ENCODE measurements around the gene KLF11. TPM values are rescaled to one million over a fixed set of nuclear protein-coding genes. Genes with fewer than 3 reads are reported as not detected.
A peak's percentile ranks its signal among the peaks of the same experiment; 100 is the strongest.

Gene KLF11
- total and polyA plus RNA-seq, 9 of the 15 experiments (the other 6 are each of a cell fraction or from before 2014, with no cell fraction given) = 2.1 to 13.4 (median 6.5) TPM

DNA sequence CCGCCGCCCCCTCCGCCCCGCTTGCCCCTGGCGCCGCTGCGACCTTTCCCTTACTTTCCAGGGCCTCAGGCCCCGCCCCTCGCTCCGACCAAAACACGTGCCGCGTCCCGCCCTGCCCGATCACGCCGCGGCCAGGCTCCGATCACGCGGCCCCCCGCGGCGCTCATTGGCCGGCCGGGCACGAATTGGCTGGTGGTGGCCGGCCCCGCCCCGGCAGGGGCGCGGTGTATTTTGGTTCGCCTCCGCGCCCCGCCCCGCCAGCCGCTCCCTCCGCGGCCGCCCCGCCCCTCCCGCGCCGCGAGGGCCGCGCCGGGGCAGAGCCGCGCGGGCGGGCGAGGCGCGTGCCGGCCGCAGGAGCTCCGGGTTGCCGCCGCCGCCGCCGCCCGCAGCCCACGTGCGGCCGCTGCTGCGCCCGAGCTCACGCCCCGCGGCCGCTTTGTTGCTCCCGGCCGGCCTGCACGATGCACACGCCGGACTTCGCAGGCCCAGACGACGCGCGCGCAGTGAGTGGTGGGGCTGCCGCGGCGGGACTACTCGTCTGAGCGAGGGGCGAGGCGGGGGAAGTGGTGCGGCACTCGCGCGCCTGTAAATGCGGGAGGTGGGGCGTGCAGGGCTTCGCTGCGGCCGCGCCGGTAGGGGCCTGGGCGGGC lies at the start of gene KLF11 (continued):
- TF ChIP-seq TAL1 (IDR thresholded peaks at IDR 0.05) (no peak), ZFP30 (CRISPR knock-in tag; IDR thresholded peaks at IDR 0.05; ENCODE audit: borderline replicate concordance) (no peak), ZNF347 (CRISPR knock-in tag; IDR thresholded peaks at IDR 0.05; ENCODE audit: low read depth) (no peak), CCNT2 (IDR thresholded peaks at IDR 0.05; ENCODE audit: borderline replicate concordance, extremely low read depth, insufficient read length, low read depth, low read length) (peak; percentile 98), TAF15 (IDR thresholded peaks at IDR 0.05; ENCODE audit: low read depth, low read length) (no peak), ADNP (tag; IDR thresholded peaks at IDR 0.05) (no peak), TARDBP (IDR thresholded peaks at IDR 0.05) (no peak), EZH2 (IDR thresholded peaks at IDR 0.05; ENCODE audit: borderline replicate concordance, low read depth, low read length) (no peak), EHMT2 (IDR thresholded peaks at IDR 0.05) (no peak), PURB (CRISPR knock-in tag; IDR thresholded peaks at IDR 0.05; ENCODE audit: low read depth) (no peak), TFAM (CRISPR knock-in tag; conservative IDR thresholded peaks at IDR 0.05) (no peak), SMARCA5 (IDR thresholded peaks at IDR 0.05) (no peak)
- TF ChIP-seq, protein P1, sequence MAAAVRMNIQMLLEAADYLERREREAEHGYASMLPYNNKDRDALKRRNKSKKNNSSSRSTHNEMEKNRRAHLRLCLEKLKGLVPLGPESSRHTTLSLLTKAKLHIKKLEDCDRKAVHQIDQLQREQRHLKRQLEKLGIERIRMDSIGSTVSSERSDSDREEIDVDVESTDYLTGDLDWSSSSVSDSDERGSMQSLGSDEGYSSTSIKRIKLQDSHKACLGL (CRISPR knock-in tag; IDR thresholded peaks at IDR 0.05; ENCODE audit: borderline replicate concordance, poor library complexity, severe bottlenecking) = peak; percentile 55
- TF ChIP-seq, protein P2, sequence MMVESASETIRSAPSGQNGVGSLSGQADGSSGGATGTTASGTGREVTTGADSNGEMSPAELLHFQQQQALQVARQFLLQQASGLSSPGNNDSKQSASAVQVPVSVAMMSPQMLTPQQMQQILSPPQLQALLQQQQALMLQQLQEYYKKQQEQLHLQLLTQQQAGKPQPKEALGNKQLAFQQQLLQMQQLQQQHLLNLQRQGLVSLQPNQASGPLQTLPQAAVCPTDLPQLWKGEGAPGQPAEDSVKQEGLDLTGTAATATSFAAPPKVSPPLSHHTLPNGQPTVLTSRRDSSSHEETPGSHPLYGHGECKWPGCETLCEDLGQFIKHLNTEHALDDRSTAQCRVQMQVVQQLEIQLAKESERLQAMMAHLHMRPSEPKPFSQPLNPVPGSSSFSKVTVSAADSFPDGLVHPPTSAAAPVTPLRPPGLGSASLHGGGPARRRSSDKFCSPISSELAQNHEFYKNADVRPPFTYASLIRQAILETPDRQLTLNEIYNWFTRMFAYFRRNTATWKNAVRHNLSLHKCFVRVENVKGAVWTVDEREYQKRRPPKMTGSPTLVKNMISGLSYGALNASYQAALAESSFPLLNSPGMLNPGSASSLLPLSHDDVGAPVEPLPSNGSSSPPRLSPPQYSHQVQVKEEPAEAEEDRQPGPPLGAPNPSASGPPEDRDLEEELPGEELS (CRISPR knock-in tag; IDR thresholded peaks at IDR 0.05; ENCODE audit: borderline replicate concordance) = peak; percentile 87; the same call in 1 of the 2 replicates
- TF ChIP-seq, protein P3, sequence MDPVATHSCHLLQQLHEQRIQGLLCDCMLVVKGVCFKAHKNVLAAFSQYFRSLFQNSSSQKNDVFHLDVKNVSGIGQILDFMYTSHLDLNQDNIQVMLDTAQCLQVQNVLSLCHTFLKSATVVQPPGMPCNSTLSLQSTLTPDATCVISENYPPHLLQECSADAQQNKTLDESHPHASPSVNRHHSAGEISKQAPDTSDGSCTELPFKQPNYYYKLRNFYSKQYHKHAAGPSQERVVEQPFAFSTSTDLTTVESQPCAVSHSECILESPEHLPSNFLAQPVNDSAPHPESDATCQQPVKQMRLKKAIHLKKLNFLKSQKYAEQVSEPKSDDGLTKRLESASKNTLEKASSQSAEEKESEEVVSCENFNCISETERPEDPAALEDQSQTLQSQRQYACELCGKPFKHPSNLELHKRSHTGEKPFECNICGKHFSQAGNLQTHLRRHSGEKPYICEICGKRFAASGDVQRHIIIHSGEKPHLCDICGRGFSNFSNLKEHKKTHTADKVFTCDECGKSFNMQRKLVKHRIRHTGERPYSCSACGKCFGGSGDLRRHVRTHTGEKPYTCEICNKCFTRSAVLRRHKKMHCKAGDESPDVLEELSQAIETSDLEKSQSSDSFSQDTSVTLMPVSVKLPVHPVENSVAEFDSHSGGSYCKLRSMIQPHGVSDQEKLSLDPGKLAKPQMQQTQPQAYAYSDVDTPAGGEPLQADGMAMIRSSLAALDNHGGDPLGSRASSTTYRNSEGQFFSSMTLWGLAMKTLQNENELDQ (CRISPR knock-in tag; IDR thresholded peaks at IDR 0.05; ENCODE audit: borderline replicate concordance) = no peak
- TF ChIP-seq, protein P4, sequence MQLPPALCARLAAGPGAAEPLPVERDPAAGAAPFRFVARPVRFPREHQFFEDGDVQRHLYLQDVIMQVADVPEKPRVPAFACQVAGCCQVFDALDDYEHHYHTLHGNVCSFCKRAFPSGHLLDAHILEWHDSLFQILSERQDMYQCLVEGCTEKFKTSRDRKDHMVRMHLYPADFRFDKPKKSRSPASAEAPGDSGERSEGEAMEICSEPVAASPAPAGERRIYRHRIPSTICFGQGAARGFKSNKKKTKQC (CRISPR knock-in tag; IDR thresholded peaks at IDR 0.05) = peak; percentile 44; the same call in 1 of the 2 replicates
- TF ChIP-seq, protein P5, sequence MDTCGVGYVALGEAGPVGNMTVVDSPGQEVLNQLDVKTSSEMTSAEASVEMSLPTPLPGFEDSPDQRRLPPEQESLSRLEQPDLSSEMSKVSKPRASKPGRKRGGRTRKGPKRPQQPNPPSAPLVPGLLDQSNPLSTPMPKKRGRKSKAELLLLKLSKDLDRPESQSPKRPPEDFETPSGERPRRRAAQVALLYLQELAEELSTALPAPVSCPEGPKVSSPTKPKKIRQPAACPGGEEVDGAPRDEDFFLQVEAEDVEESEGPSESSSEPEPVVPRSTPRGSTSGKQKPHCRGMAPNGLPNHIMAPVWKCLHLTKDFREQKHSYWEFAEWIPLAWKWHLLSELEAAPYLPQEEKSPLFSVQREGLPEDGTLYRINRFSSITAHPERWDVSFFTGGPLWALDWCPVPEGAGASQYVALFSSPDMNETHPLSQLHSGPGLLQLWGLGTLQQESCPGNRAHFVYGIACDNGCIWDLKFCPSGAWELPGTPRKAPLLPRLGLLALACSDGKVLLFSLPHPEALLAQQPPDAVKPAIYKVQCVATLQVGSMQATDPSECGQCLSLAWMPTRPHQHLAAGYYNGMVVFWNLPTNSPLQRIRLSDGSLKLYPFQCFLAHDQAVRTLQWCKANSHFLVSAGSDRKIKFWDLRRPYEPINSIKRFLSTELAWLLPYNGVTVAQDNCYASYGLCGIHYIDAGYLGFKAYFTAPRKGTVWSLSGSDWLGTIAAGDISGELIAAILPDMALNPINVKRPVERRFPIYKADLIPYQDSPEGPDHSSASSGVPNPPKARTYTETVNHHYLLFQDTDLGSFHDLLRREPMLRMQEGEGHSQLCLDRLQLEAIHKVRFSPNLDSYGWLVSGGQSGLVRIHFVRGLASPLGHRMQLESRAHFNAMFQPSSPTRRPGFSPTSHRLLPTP (IDR thresholded peaks at IDR 0.05; ENCODE audit: borderline replicate concordance, extremely low read depth, insufficient read length) = no peak
- TF ChIP-seq, protein P6, sequence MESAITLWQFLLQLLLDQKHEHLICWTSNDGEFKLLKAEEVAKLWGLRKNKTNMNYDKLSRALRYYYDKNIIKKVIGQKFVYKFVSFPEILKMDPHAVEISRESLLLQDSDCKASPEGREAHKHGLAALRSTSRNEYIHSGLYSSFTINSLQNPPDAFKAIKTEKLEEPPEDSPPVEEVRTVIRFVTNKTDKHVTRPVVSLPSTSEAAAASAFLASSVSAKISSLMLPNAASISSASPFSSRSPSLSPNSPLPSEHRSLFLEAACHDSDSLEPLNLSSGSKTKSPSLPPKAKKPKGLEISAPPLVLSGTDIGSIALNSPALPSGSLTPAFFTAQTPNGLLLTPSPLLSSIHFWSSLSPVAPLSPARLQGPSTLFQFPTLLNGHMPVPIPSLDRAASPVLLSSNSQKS (CRISPR knock-in tag; IDR thresholded peaks at IDR 0.05) = no peak
